SK-N-SH (cell line): ENCODE results near the gene TFAP2E.

ENCODE experiments used
- POLR2AphosphoS5 ChIP-seq: IDR thresholded peaks from 2 replicates; pipeline ENCODE4 v1.6.1; 2012; ENCODE audit warnings: low read depth, low read length
- RAD21 ChIP-seq: IDR thresholded peaks from 2 replicates; pipeline ENCODE4 v1.6.1; 2012; ENCODE audit warnings: mild to moderate bottlenecking, low read length
- RCOR1 ChIP-seq: fragments of 150-350 bp; IDR thresholded peaks from 2 replicates; pipeline ENCODE4 v1.6.1; 2017; ENCODE audit warnings: antibody characterized with exemption, low read length
- YY1 ChIP-seq: IDR thresholded peaks from 2 replicates; pipeline ENCODE4 v1.4.0; 2012; ENCODE audit warnings: low read depth, mild to moderate bottlenecking

GRCh38 chr1:35561297-35561971 is 11.7 kb upstream of the TFAP2E start:
- TF ChIP-seq RAD21 (no peak), POLR2AphosphoS5 (no peak), YY1 (no peak), RCOR1 (no peak)
